Measurements from ENCODE around the gene JAKMIP3. TPM values are rescaled to one million over a fixed set of nuclear protein-coding genes. Genes with fewer than 3 reads are reported as not detected.

JAKMIP3 gene
- total and polyA plus RNA-seq, 8 donors, result 0.22 to 0.50 (median 0.37) TPM

DNA sequence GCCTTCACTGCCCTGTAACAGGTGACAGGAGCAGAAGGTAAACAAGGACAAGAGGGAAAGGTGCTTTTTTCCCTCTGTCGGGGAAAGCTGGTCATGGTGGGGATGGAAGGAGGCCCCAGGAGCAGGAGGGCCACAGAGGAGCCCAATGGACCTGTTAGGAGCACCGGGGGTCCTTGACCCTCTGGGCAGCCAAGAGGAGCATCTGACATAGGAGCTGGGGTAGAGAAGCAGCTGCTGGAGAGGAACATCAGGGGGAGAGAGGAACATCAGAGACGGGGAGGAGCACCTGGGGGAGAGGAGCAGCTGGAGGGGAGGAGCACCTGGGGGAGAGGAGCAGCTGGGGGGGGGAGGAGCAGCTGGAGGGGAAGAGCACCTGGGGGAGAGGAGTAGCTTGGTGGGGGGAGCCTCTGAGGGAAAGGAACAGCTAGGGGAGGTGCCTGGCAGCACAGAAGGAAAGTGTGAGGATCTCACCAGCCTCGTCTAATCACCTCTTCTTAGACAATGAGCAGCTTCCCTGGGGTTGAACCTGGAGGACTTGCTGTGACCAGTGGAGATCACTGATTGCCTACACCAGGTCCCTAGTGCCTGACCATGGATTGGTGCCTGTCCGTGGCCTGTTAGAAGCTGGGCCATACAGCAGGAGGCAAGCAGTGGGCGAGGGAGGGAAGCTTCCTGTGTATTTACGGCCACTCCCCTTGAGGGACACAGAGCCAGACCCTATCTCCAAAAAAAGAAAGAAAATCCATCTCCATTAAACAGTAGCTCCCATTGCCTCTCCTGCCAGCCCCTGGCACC lies 37.6 kb downstream of the JAKMIP3 start:
- TF ChIP-seq, protein P1, sequence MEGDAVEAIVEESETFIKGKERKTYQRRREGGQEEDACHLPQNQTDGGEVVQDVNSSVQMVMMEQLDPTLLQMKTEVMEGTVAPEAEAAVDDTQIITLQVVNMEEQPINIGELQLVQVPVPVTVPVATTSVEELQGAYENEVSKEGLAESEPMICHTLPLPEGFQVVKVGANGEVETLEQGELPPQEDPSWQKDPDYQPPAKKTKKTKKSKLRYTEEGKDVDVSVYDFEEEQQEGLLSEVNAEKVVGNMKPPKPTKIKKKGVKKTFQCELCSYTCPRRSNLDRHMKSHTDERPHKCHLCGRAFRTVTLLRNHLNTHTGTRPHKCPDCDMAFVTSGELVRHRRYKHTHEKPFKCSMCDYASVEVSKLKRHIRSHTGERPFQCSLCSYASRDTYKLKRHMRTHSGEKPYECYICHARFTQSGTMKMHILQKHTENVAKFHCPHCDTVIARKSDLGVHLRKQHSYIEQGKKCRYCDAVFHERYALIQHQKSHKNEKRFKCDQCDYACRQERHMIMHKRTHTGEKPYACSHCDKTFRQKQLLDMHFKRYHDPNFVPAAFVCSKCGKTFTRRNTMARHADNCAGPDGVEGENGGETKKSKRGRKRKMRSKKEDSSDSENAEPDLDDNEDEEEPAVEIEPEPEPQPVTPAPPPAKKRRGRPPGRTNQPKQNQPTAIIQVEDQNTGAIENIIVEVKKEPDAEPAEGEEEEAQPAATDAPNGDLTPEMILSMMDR (IDR thresholded peaks at IDR 0.05), result no peak
- H3K27ac ChIP-seq, result no peak overlapping the region
- ATAC-seq (no peak), DNase-seq (no peak)
- H3K4me3 ChIP-seq, result no peak overlapping the region
- peaks cover 0 to 30% of the 10 kb centered on the region in 2 donors for H3K27me3 ChIP-seq
- H3K4me1 ChIP-seq, result no peaks in the 10 kb centered on the region
- H3K36me3 ChIP-seq, result no peaks in the 10 kb centered on the region
- no peaks in the 10 kb centered on the region for H3K9me3 ChIP-seq
- intact Hi-C loops (cut with DNase I), result no loop called here

DNA sequence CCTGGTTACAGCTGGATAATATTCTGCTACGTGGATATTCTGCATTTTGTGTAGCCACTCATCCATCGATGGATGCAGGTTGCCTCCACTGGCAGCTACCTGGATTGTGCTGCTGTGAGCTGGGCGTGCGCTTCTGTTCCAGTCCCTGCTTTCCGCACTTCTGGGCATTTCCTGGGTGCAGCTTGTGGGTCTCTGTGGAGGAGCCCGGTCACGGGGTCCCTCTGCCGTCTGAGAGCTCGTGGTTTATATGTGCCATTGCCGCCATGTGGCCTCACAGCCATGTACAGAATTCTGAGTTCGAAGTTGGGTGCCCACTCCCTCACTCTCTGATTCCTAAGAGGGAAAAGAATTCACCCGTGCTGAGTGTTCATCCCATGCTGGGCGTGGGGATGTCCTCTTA lies 38.3 kb downstream of the JAKMIP3 start:
- H3K9me3 ChIP-seq, result no peaks in the 10 kb centered on the region
- no peak overlapping the region for H3K27ac ChIP-seq
- ATAC-seq, result no peak
- TF ChIP-seq, protein P1 (IDR thresholded peaks at IDR 0.05), result no peak
- peak in 2 of 4 donors; percentile 16 to 48 for DNase-seq
- H3K27me3 ChIP-seq, result peaks cover 0 to 30% of the 10 kb centered on the region in 2 donors
- H3K4me1 ChIP-seq, result no peaks in the 10 kb centered on the region
- intact Hi-C loops (cut with DNase I), result no loop called here
- H3K4me3 ChIP-seq, result no peak overlapping the region
- no peaks in the 10 kb centered on the region for H3K36me3 ChIP-seq

GRCh38 chr10:132104471-132105301 lies 38.9 kb downstream of the JAKMIP3 start:
- ATAC-seq (no peak), DNase-seq (peak in 2 of 4 donors; percentile 23 to 75)
- Histone ChIP-seq H3K9me3 (no peaks in the 10 kb centered on the region), H3K4me1 (no peaks in the 10 kb centered on the region), H3K27me3 (peaks cover 0 to 28% of the 10 kb centered on the region in 2 donors), H3K36me3 (no peaks in the 10 kb centered on the region), H3K27ac (no peak overlapping the region), H3K4me3 (no peak overlapping the region)
- TF ChIP-seq, protein P1 (IDR thresholded peaks at IDR 0.05), result no peak
- intact Hi-C loops (cut with DNase I), result no loop called here

DNA sequence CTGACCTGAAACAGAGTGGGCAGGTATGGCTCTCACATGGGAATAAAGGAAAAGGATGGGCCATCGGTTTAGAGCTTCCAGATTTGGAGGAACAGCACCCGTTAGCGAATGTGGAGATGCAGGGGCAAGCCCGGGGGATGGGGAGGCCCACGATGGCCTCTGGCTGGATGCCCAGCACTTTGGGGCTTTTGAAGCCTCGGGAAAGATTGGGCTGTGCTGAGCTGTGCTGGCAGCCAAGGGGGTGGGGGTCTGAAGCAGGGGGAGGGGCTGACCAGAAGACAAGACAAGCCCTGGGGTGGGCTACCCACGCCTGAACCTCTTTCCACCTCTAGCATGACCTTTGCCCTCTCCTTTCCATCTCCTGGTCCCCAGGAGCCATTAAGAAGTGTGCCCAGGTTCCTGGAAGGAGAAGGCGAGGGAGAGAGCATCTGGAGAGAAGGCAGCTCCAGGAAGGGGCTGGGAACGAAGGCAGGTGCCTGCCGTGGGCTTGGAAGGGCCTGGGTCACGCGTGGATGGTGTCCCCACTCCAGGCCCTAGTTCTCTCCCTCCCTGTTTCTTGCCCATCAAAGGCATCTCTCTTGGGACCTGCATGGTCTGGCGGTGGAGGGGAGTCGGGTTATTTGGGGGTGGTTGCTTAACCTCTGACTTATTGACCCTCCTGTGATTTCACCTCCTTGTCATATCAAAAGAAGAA lies 39.7 kb downstream of the JAKMIP3 start:
- H3K4me1 ChIP-seq, result no peaks in the 10 kb centered on the region
- no peaks in the 10 kb centered on the region for H3K9me3 ChIP-seq
- peaks cover 0 to 20% of the 10 kb centered on the region in 2 donors for H3K27me3 ChIP-seq
- intact Hi-C loops (cut with DNase I), result no loop called here
- no peaks in the 10 kb centered on the region for H3K36me3 ChIP-seq
- DNase-seq (peak in 1 of 4 donors; percentile 12), ATAC-seq (no peak)
- H3K27ac ChIP-seq, result no peak overlapping the region
- TF ChIP-seq, protein P1 (IDR thresholded peaks at IDR 0.05), result no peak
- no peak overlapping the region for H3K4me3 ChIP-seq
